ENCODE data around the gene NR2F1-AS1.

DNA sequence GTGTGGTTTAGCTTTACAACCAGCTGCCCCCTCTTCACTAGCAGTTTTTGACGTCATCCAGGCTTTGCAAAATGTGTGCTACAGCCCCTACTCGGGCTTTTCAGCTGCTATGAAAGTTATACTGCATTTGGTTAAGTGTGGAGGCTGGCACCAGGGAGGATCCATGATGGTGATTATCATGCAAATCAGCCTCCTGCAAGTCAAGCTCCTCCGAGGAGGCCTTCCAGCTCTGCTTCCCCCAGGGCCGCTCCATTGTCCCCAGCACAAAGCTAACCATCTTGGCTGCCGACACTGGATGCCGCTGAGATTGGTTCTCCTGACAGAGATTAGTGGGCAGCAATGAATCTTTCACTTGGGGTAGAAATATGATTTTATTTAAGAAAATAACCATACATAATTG lies 159.6 kb downstream of the NR2F1-AS1 start:
- no peak for TF ChIP-seq EZH2 (IDR thresholded peaks at IDR 0.05; ENCODE audit: borderline replicate concordance, insufficient read depth, low read depth, low read length, poor library complexity, severe bottlenecking)
- TF ChIP-seq, protein P1, sequence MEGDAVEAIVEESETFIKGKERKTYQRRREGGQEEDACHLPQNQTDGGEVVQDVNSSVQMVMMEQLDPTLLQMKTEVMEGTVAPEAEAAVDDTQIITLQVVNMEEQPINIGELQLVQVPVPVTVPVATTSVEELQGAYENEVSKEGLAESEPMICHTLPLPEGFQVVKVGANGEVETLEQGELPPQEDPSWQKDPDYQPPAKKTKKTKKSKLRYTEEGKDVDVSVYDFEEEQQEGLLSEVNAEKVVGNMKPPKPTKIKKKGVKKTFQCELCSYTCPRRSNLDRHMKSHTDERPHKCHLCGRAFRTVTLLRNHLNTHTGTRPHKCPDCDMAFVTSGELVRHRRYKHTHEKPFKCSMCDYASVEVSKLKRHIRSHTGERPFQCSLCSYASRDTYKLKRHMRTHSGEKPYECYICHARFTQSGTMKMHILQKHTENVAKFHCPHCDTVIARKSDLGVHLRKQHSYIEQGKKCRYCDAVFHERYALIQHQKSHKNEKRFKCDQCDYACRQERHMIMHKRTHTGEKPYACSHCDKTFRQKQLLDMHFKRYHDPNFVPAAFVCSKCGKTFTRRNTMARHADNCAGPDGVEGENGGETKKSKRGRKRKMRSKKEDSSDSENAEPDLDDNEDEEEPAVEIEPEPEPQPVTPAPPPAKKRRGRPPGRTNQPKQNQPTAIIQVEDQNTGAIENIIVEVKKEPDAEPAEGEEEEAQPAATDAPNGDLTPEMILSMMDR (IDR thresholded peaks at IDR 0.05), result no peak
